HG03045 (cell line): Measurements from ENCODE around the gene CMSS1.

ENCODE experiments used
- ATAC-seq: cut with Tn5 transposase; IDR thresholded peaks from one replicate; pipeline ENCODE4 v1.9.1; 2021; ENCODE audit warnings: mild to moderate bottlenecking, moderate library complexity; ENCODE audit not compliant: unreplicated experiment

CMSS1 gene

GRCh38 chr3:99851955-99852354 is 34.3 kb downstream of the CMSS1 start:
- no peak for ATAC-seq

DNA sequence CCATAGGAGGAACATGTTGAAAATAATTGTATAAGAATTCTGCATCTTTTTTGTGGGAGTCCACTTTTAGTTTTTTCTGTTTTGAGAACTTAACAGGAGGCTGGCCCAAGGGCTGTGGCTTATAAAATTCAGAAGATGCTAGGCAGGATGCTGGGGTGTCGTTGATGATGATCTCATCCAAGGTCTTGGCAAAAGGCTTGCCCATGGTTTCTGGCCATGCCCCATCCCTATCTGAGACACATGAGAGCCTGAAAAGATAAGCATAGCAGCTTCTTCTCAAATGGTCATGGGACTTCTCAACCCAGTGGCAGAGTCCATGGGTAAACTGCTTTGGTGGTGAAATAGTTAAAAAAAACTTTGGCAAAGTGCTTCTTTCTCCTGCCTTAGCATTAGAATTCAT is 35.2 kb downstream of the CMSS1 start:
- no peak for ATAC-seq

GRCh38 chr3:99854756-99855298 is 37.2 kb downstream of the CMSS1 start:
- no peak for ATAC-seq

DNA sequence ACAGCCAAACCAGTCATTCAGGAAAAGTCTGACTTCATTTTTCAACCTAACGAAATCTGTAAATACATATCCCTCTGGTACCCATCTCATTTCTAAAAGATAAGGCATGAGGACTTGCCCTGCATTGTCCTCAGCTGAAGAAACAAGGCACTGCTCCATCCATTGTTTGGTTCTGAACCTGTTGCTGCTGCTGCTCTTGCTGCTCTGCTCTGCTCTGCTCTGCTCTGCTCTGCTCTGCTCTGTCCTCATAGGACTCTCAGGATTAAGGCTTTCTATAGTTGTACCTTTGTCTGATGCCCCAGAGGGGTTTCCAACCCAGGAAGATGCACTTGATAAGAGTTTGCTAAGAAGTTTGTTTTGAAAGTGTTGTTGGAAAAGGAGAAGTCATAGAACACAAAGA is 38.2 kb downstream of the CMSS1 start:
- no peak for ATAC-seq

DNA sequence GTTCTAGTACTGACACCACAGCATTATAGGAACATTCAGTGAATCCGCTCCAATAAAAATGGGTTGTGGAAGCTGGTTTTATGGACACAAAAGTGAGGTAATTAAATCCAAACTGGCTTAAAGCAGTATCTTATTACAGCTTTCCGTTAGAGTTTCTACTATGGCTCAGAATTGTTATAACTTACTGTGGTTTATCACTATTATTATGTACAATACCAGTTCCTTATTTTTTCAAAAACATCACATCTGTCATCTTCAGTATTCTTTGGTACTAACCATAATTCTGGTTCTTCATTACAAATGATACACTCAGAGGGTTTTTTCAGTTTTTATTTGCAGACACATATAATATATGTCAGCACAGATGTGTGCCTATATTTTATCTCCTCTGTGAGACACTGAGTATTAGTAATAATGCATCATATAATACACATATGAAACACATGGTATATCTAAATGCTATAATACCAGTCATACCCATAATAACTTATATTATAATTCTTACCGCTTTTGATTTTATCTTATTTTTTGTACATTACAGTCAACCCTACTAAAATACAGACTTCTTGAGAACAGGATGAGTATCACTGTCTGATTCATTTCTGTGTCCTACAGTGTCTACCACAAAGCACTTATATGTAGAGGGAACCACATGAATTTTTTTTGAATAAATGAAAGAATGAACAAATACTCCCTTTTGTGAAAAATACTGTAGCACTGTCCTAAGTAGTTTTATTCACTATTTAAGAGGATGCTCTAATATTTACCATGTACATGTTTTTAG is 39.0 kb downstream of the CMSS1 start:
- no peak for ATAC-seq

GRCh38 chr3:99857278-99857677 is 39.6 kb downstream of the CMSS1 start:
- no peak for ATAC-seq

DNA sequence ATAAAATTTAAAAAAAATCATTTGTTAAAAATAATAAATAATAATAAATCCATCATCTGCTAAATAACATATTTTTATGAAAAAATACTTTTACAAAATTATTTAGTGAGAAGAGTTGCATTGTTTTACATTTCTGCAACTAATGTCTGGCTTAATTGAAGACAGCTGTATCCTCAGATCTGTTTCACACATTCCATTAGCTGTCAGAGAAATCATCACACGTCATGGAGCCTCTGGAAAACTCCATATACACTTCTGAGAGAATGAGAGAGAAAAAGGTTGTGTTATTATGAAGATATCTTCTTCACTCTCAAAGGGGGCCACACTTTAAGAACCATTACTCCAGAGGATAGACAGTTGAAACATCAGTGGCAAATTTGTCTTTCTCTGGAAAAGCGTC is 40.8 kb downstream of the CMSS1 start:
- no peak for ATAC-seq

DNA sequence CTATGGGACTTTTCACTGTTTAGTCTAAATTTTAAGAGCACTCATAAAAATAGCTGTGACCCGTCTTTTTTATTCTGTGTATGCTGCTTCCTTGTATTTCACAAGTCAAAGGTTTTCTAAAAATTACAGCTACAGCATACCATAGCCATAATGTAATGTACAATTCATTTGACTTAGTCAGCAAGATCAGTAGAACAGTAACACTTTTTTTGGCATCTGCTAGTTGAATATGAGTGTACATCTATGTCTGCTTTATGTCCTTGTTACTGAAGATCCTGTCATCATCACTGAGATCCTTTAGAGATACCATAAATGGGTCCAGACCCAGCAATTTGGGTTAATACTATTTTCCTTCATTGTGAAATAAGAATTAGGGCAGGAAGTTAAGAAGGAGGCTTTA is 42.2 kb downstream of the CMSS1 start:
- no peak for ATAC-seq

DNA sequence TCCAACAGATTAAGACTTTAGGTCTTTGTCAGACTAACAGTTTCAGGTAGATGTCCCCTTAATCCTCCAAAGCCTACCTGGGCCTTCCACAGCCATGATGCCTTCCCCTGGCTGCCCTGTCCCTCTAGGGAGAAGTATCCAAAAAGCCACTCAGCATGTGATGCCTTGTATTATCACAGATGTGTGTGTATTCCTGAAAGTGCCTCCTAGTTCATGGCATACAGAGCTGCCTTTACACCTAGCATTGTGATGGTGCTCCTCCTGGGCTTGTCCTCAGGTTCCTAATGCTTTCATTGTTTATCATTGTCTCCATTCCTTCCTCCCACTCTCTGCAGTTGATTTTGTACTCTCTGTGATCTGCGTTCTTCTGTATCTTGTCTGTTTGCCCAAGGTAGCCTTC is 43.6 kb downstream of the CMSS1 start:
- ATAC-seq = no peak

- no peak for ATAC-seq
Measured at GRCh38 chr3:99862208-99862607, 44.5 kb downstream of the CMSS1 start.

GRCh38 chr3:99863002-99863401 is 45.3 kb downstream of the CMSS1 start:
- ATAC-seq = no peak

GRCh38 chr3:99863588-99863987 is 45.9 kb downstream of the CMSS1 start:
- peak; percentile 48 for ATAC-seq

- no peak for ATAC-seq
Measured at GRCh38 chr3:99864289-99864688, 46.6 kb downstream of the CMSS1 start.

DNA sequence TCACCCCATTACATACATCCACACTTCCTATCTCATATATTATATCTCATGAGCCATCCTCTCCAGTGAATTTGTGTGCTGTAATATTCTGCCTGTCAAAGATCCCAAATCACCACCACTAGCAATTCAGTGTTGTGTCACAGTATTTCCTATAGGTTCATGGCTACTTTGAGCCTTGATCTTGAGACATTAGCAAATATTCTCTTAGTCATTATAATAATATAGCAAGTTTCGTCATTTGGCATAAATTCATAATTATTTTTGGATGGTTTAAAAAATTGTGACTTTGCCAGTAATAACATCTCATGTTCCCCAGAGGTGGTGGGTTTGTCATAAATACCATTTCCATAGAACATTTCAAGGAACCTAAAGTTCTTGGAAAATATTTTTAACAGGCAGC is 47.7 kb downstream of the CMSS1 start:
- no peak for ATAC-seq

GRCh38 chr3:99866261-99866761 is 48.6 kb downstream of the CMSS1 start:
- ATAC-seq = no peak

- no peak for ATAC-seq
Measured at GRCh38 chr3:99867594-99868310, 50.1 kb downstream of the CMSS1 start.

GRCh38 chr3:99868311-99868646 is 50.6 kb downstream of the CMSS1 start:
- no peak for ATAC-seq

DNA sequence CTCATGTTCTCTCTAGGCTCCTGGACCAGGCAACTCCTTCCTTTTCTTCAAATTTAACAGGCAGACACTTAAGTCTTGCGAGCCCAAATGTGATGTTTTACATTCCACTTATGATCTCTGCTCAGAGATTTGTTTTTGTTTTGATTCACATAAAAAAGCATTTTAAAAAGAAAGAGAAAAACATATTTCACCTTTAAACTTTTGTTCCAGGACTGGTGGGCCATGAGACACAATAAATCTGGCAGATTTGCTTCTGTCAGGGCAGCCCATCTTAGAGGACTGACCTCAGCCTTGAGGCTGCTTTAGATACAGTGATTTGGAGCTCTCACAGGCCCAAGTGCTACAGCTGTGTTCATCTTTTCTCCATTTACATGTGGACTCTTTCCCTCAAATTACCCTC is 52.0 kb downstream of the CMSS1 start:
- ATAC-seq = no peak

GRCh38 chr3:99870712-99871111 is 53.0 kb downstream of the CMSS1 start:
- no peak for ATAC-seq

GRCh38 chr3:99871231-99872045 is 53.8 kb downstream of the CMSS1 start:
- ATAC-seq = no peak

DNA sequence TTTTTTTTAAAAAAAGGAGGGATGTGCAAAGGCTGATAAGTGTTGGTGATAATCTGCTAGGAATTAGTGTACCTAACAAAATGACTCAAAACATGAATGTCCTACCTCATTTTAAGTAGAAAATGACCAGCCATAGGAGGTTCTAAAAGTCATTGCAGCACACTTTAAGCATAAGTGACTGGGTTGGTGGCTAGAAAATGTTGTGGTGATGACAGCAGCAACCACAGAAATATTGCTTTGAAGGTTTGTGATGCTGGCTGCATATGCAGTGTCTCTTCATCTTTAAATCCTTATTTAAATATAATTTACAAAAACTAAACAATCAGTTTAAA is 55.2 kb downstream of the CMSS1 start:
- peak; percentile 55 for ATAC-seq
